Measurements from ENCODE around the gene FAM229A. TPM values are rescaled to one million over a fixed set of nuclear protein-coding genes. Genes with fewer than 3 reads are reported as not detected.

The FAM229A gene
- total RNA-seq, 2 experiments from 2014 or later: 8.2 to 8.5 TPM

Other genes starting within 250 kb of the FAM229A start
- 10 to 100 TPM; 64.1 to 65.8 TPM for gene TXLNA, start 182.8 kb downstream of the FAM229A start, total RNA-seq
- 10 to 100 TPM; 33.4 to 36.6 TPM for gene CCDC28B, start 161.9 kb downstream of the FAM229A start, total RNA-seq
- gene IQCC, start 156.8 kb downstream of the FAM229A start, total RNA-seq: 1 to 10 TPM; 4.8 to 5.0 TPM
- under 1 TPM; 0.10 TPM for gene DCDC2B, start 153.4 kb downstream of the FAM229A start, total RNA-seq
- 10 to 100 TPM; 13.2 to 15.0 TPM for gene TMEM234, start 140.1 kb downstream of the FAM229A start, total RNA-seq
- 100 to 1,000 TPM; 173 to 176 TPM for gene EIF3I, start 140.1 kb downstream of the FAM229A start, total RNA-seq
- gene FAM167B, start 115.3 kb downstream of the FAM229A start, total RNA-seq: under 1 TPM; 0.58 to 0.87 TPM
- 100 to 1,000 TPM; 434 to 495 TPM for gene LCK, start 111.2 kb downstream of the FAM229A start, total RNA-seq
- 100 to 1,000 TPM; 226 to 230 TPM for gene HDAC1, start 70.4 kb downstream of the FAM229A start, total RNA-seq
- gene MARCKSL1, start 26.3 kb downstream of the FAM229A start, total RNA-seq: 10 to 100 TPM; 31.0 to 31.6 TPM
- gene TSSK3, start 54 bp upstream of the FAM229A start, total RNA-seq: 1 to 10 TPM; 1.5 to 2.2 TPM
- 10 to 100 TPM; 42.9 to 44.6 TPM for gene BSDC1, start 32.0 kb upstream of the FAM229A start, total RNA-seq
- gene ZBTB8B, start 102.6 kb upstream of the FAM229A start, total RNA-seq: not detected
- gene ZBTB8A, start 176.9 kb upstream of the FAM229A start, total RNA-seq: under 1 TPM; 0.20 to 0.31 TPM

Measured in activated CD4-positive, alpha-beta T cell treated with anti-CD3 and anti-CD28 coated beads, Interleukin-2, amount 10 ng/mL, durations not matched to agents 7 days and 5 days (primary cell).